Naive thymus-derived CD4-positive, alpha-beta T cell (primary cell): Measurements from ENCODE around the gene PAQR5. TPM values are rescaled to one million over a fixed set of nuclear protein-coding genes. Genes with fewer than 3 reads are reported as not detected.
"Not testable (repeated sequence)": the region's sequence is repeated elsewhere in the genome, so short reads cannot be mapped to it uniquely, and the experiment has no call there.

Source experiments
- ATAC-seq: fragments of 150-1000 bp; cut with Tn5 transposase; 2 replicates; pipeline ENCODE4 v1.10.0; 2021; ENCODE audit warnings: mild to moderate bottlenecking, moderate library complexity
- CTCF ChIA-PET: fragments of 350-600 bp; sonication (Branson Sonifier 250); formaldehyde crosslinking; loops from one replicate; lab custom pipeline; 2021; ENCODE audit warnings: antibody characterized with exemption; lab: Charles Lee
- POLR2A ChIA-PET: fragments of 350-600 bp; sonication (Branson Sonifier 250); formaldehyde crosslinking; loops from one replicate; lab custom pipeline; 2021; ENCODE audit warnings: antibody characterized with exemption, inconsistent platforms; lab: Charles Lee
- DNase-seq, 9 donors: peaks; one replicate each; pipeline versions ENCODE4 v3.0.0 to v3.0.0-alpha.2; 2020 to 2022; ENCODE audit warnings: mixed read lengths in 1 of 9
- H3K27ac ChIP-seq: one replicate; pipeline ENCODE4 v1.7.0; 2013; ENCODE audit warnings: mild to moderate bottlenecking, low read depth, low read length, moderate library complexity
- H3K27me3 ChIP-seq, 2 donors: one replicate each; pipeline ENCODE4 v1.7.0; 2013; ENCODE audit warnings: low read length in 2 of 2, mild to moderate bottlenecking in 2 of 2, moderate library complexity in 2 of 2; ENCODE audit not compliant: control insufficient read depth in 2 of 2, insufficient read depth in 2 of 2
- H3K36me3 ChIP-seq, 3 experiments: 1 replicate in 2 of 3; 2 replicates in 1 of 3; pipeline ENCODE4 v1.7.0; 2013; ENCODE audit warnings: low read length in 3 of 3, mild to moderate bottlenecking in 3 of 3, moderate library complexity in 1 of 3; ENCODE audit not compliant: insufficient read depth in 3 of 3, control insufficient read depth in 2 of 3
- H3K4me1 ChIP-seq, 2 donors: one replicate each; pipeline ENCODE4 v1.7.0; 2013; ENCODE audit warnings: low read length in 2 of 2, mild to moderate bottlenecking in 2 of 2, moderate library complexity in 1 of 2; ENCODE audit not compliant: control insufficient read depth in 2 of 2, insufficient read depth in 2 of 2
- H3K4me3 ChIP-seq: 2 replicates; pipeline ENCODE4 v1.7.0; 2013; ENCODE audit warnings: mild to moderate bottlenecking, low read length
- H3K9me3 ChIP-seq, 3 experiments: 1 replicate in 2 of 3; 2 replicates in 1 of 3; pipeline ENCODE4 v1.7.0; 2013; ENCODE audit warnings: low read length in 3 of 3; ENCODE audit not compliant: control insufficient read depth in 2 of 3
- H3K27ac Mint-ChIP-seq, 9 donors: one replicate each; pipeline ENCODE4 v1.8.0; 2020 to 2022; ENCODE audit warnings: mixed read lengths in 9 of 9, mild to moderate bottlenecking in 8 of 9, moderate library complexity in 5 of 9, inconsistent platforms in 2 of 9
- H3K27me3 Mint-ChIP-seq, 5 donors: one replicate each; pipeline ENCODE4 v1.8.0; 2021 to 2022; ENCODE audit warnings: mixed read lengths in 5 of 5, mild to moderate bottlenecking in 1 of 5
- H3K36me3 Mint-ChIP-seq, 5 donors: one replicate each; pipeline ENCODE4 v1.8.0; 2020 to 2022; ENCODE audit warnings: mixed read lengths in 5 of 5, mild to moderate bottlenecking in 3 of 5, inconsistent platforms in 1 of 5
- H3K4me1 Mint-ChIP-seq, 7 donors: one replicate each; pipeline ENCODE4 v1.8.0; 2020 to 2022; ENCODE audit warnings: mixed read lengths in 7 of 7, mild to moderate bottlenecking in 3 of 7, inconsistent platforms in 1 of 7
- H3K4me3 Mint-ChIP-seq, 10 donors: one replicate each; pipeline ENCODE4 v1.8.0; 2020 to 2022; ENCODE audit warnings: mild to moderate bottlenecking in 10 of 10, mixed read lengths in 10 of 10, moderate library complexity in 6 of 10, inconsistent platforms in 2 of 10
- H3K9me3 Mint-ChIP-seq, 11 donors: one replicate each; pipeline ENCODE4 v1.8.0; 2020 to 2022; ENCODE audit warnings: mixed read lengths in 11 of 11, mild to moderate bottlenecking in 4 of 11, inconsistent platforms in 1 of 11, moderate library complexity in 1 of 11
- intact Hi-C, 2 donors: fragments of 100-400 bp; cut with micrococcal nuclease; formaldehyde crosslinking; loops; one replicate each; pipeline ENCODE4 v1.15.1; 2023
- polyA plus RNA-seq, 2 donors: library from polyadenylated mRNA; unstranded; fragments of 300-500 nt; fragmentation: Illumina TruSeq; gene quantifications; one replicate each; pipeline ENCODE4 v1.2.3, GENCODE V29; 2021
- total RNA-seq, 6 experiments: library from RNA in 5 of 6; stranded (reverse) in 5 of 6; gene quantifications; 1 replicate in 5 of 6; 2 replicates in 1 of 6; pipeline ENCODE4 v1.2.3 and lab custom pipeline; 2021 to 2026

PAQR5 gene
- total and polyA plus RNA-seq, 7 experiments from 2014 or later, result 0.11 TPM; not detected in 6

GRCh38 chr15:69373406-69373805, 74.7 kb downstream of the PAQR5 start:
- no peak overlapping the region for H3K4me3 Mint-ChIP-seq
- ATAC-seq, result no peak
- H3K36me3 Mint-ChIP-seq, result no peaks in the 10 kb centered on the region
- intact Hi-C loops, result no loop called here
- H3K9me3 ChIP-seq, result no peaks in the 10 kb centered on the region
- peaks cover 0 to 5% (median 0%) of the 10 kb centered on the region in 11 donors for H3K9me3 Mint-ChIP-seq
- no peak overlapping the region for H3K4me3 ChIP-seq
- H3K4me1 Mint-ChIP-seq, result no peaks in the 10 kb centered on the region
- no peaks in the 10 kb centered on the region for H3K36me3 ChIP-seq
- no peak overlapping the region for H3K27ac Mint-ChIP-seq
- H3K27me3 ChIP-seq, result peaks cover 0 to 3% of the 10 kb centered on the region in 2 donors
- no peaks in the 10 kb centered on the region for H3K4me1 ChIP-seq
- CTCF ChIA-PET, result no interaction called here
- no peak overlapping the region for H3K27ac ChIP-seq
- POLR2A ChIA-PET, result no interaction called here
- DNase-seq, result no peak
- H3K27me3 Mint-ChIP-seq, result peaks cover 0 to 31% (median 14%) of the 10 kb centered on the region in 5 donors

GRCh38 chr15:69375151-69375790, 76.6 kb downstream of the PAQR5 start:
- H3K27me3 ChIP-seq, result peaks cover 0 to 3% of the 10 kb centered on the region in 2 donors
- H3K36me3 Mint-ChIP-seq, result no peaks in the 10 kb centered on the region
- DNase-seq (no peak), ATAC-seq (no peak)
- H3K4me1 Mint-ChIP-seq, result no peaks in the 10 kb centered on the region
- H3K27ac ChIP-seq, result no peak overlapping the region
- H3K27me3 Mint-ChIP-seq, result peaks cover 0 to 30% (median 14%) of the 10 kb centered on the region in 5 donors
- H3K27ac Mint-ChIP-seq, result no peak overlapping the region
- no peaks in the 10 kb centered on the region for H3K4me1 ChIP-seq
- no peak overlapping the region for H3K4me3 Mint-ChIP-seq
- peaks cover 0 to 5% (median 0%) of the 10 kb centered on the region in 11 donors for H3K9me3 Mint-ChIP-seq
- H3K36me3 ChIP-seq, result no peaks in the 10 kb centered on the region
- intact Hi-C loops, result no loop called here
- H3K4me3 ChIP-seq, result no peak overlapping the region
- H3K9me3 ChIP-seq, result no peaks in the 10 kb centered on the region
- CTCF ChIA-PET, result no interaction called here
- POLR2A ChIA-PET, result no interaction called here

DNA sequence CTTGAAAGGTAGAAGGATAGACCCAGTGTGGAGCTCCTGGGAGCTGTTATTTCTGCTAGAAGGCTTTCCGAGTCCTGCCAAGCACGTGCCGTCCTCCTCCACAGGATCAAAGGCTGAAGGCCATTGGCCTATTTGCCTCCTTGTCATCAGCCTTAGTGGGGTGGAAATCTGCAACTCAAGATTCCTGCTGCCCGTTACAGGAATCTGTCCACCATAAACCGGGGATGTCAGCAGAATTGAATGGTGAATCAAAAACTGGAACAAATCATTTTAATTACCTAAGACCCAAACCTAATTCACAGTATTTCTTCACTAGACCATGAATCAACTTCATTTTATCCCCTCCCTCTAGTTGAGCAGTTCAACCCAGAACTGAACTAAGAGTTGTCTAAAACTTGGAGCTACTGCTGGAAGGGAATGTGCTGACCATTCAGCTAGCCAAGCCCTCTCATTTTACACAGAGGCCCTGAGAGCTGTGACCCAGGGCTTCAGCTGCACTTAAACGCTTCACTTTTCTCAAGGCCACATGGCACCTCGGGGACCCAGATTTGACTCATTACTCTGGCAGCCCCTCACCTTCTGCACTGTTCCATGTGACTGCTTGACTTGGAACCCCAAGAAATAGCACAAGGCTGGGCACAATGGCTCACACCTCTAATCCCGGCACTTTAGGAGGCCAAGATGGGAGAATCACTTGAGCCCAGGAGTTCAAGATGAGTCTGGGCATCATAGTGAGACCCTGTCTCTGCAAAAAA, 78.7 kb downstream of the PAQR5 start:
- H3K27ac Mint-ChIP-seq, result no peak overlapping the region
- peaks cover 0 to 5% (median 0%) of the 10 kb centered on the region in 11 donors for H3K9me3 Mint-ChIP-seq
- DNase-seq (no peak), ATAC-seq (no peak)
- ChIA-PET CTCF (no interaction called here), POLR2A (no interaction called here)
- H3K4me1 ChIP-seq, result no peaks in the 10 kb centered on the region
- H3K4me3 Mint-ChIP-seq, result no peak overlapping the region
- no peaks in the 10 kb centered on the region for H3K36me3 ChIP-seq
- no peak overlapping the region for H3K27ac ChIP-seq
- H3K9me3 ChIP-seq, result no peaks in the 10 kb centered on the region
- no peaks in the 10 kb centered on the region for H3K27me3 ChIP-seq
- H3K27me3 Mint-ChIP-seq, result peaks cover 0 to 28% (median 14%) of the 10 kb centered on the region in 5 donors
- intact Hi-C loops, result no loop called here
- no peaks in the 10 kb centered on the region for H3K4me1 Mint-ChIP-seq
- no peak overlapping the region for H3K4me3 ChIP-seq
- H3K36me3 Mint-ChIP-seq, result no peaks in the 10 kb centered on the region

- Histone ChIP-seq H3K4me3 (no peak overlapping the region), H3K27ac (no peak overlapping the region), H3K36me3 (no peaks in the 10 kb centered on the region), H3K9me3 (no peaks in the 10 kb centered on the region), H3K4me1 (no peaks in the 10 kb centered on the region), H3K27me3 (no peaks in the 10 kb centered on the region)
- ChIA-PET CTCF (no interaction called here), POLR2A (no interaction called here)
- DNase-seq (no peak), ATAC-seq (no peak)
- H3K27ac Mint-ChIP-seq, result no peak overlapping the region
- no peaks in the 10 kb centered on the region for H3K4me1 Mint-ChIP-seq
- no peaks in the 10 kb centered on the region for H3K9me3 Mint-ChIP-seq
- H3K27me3 Mint-ChIP-seq, result peaks cover 0 to 13% (median 7%) of the 10 kb centered on the region in 5 donors
- no peak overlapping the region for H3K4me3 Mint-ChIP-seq
- H3K36me3 Mint-ChIP-seq, result no peaks in the 10 kb centered on the region
- intact Hi-C loops, result no loop called here
Measured at GRCh38 chr15:69380100-69380725, 81.5 kb downstream of the PAQR5 start.

GRCh38 chr15:69380726-69381105, 82.0 kb downstream of the PAQR5 start:
- Histone ChIP-seq H3K4me3 (no peak overlapping the region), H3K9me3 (no peaks in the 10 kb centered on the region), H3K36me3 (no peaks in the 10 kb centered on the region), H3K27ac (no peak overlapping the region), H3K27me3 (no peaks in the 10 kb centered on the region), H3K4me1 (no peaks in the 10 kb centered on the region)
- no peak for DNase-seq
- Mint-ChIP-seq H3K9me3 (no peaks in the 10 kb centered on the region), H3K36me3 (no peaks in the 10 kb centered on the region), H3K27ac (peak overlapping the region in 1 of 9 donors; percentile 27), H3K4me3 (no peak overlapping the region), H3K4me1 (no peaks in the 10 kb centered on the region), H3K27me3 (peaks cover 0 to 12% (median 7%) of the 10 kb centered on the region in 5 donors)
- intact Hi-C loops, result no loop called here
- POLR2A ChIA-PET, result no interaction called here
- ATAC-seq, result no peak
- CTCF ChIA-PET, result no interaction called here

- H3K27ac Mint-ChIP-seq, H3K27ac ChIP-seq, H3K4me1 Mint-ChIP-seq, H3K4me1 ChIP-seq, intact Hi-C loops, H3K9me3 Mint-ChIP-seq, H3K27me3 Mint-ChIP-seq, CTCF ChIA-PET, H3K4me3 ChIP-seq, H3K27me3 ChIP-seq, ATAC-seq, H3K9me3 ChIP-seq, H3K4me3 Mint-ChIP-seq, H3K36me3 Mint-ChIP-seq, DNase-seq, H3K36me3 ChIP-seq: not testable (repeated sequence)
- POLR2A ChIA-PET, result interaction anchor here (0.6 kb wide), 1 partner anchor 188 kb away, joined by 3 read pairs; no protein-coding TSS in a partner anchor
Measured at GRCh38 chr15:69382176-69382575, 83.5 kb downstream of the PAQR5 start.
